Measurements from ENCODE around the gene KRTAP2-3.
"Not testable (repeated sequence)": the region's sequence is repeated elsewhere in the genome, so short reads cannot be mapped to it uniquely, and the experiment has no call there.

Gene KRTAP2-3, protein sequence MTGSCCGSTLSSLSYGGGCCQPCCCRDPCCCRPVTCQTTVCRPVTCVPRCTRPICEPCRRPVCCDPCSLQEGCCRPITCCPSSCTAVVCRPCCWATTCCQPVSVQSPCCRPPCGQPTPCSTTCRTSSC

GRCh38 chr17:41060052-41060604, at the start of gene KRTAP2-3:
KRTAP2-3 (minus strand) TSS chr17:41060114; CDS start chr17:41060050, 64 bp downstream.
- DNase-seq (ENCODE audit: low read depth), result no peak

- DNase-seq (ENCODE audit: low read depth), result not testable (repeated sequence)
Observed at GRCh38 chr17:41108728-41109386, 48.9 kb upstream of the KRTAP2-3 start.

- no peak for DNase-seq (ENCODE audit: low read depth)
Observed at GRCh38 chr17:41107941-41108450, 48.1 kb upstream of the KRTAP2-3 start.

DNA sequence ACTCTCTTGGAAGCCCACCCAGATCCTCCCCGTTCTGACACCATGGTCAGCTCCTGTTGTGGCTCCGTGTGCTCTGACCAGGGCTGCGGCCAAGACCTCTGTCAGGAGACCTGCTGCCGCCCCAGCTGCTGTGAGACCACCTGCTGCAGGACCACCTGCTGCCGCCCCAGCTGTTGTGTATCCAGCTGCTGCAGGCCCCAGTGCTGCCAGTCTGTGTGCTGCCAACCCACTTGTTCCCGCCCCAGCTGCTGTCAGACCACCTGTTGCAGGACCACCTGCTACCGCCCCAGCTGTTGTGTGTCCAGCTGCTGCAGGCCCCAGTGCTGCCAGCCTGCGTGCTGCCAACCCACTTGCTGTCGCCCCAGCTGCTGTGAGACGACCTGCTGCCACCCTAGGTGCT, 45.4 kb upstream of the KRTAP2-3 start, which contains the start of gene KRTAP4-9:
Gene KRTAP4-9, plus strand, starts transcription at position 43 of the 400 bp plus-strand sequence. Its CDS starts 0 bp downstream, at position 43.
- not testable (repeated sequence) for DNase-seq (ENCODE audit: low read depth)

GRCh38 chr17:41104386-41105038, 44.6 kb upstream of the KRTAP2-3 start:
- DNase-seq (ENCODE audit: low read depth), result not testable (repeated sequence)

GRCh38 chr17:41103896-41104295, 44.0 kb upstream of the KRTAP2-3 start:
- DNase-seq (ENCODE audit: low read depth), result no peak

- DNase-seq (ENCODE audit: low read depth), result no peak
Observed at GRCh38 chr17:41101586-41102259, 41.8 kb upstream of the KRTAP2-3 start, which contains the start of gene KRTAP4-16. KRTAP4-16 (minus strand) TSS chr17:41102209; CDS start chr17:41102209, 0 bp downstream.

DNA sequence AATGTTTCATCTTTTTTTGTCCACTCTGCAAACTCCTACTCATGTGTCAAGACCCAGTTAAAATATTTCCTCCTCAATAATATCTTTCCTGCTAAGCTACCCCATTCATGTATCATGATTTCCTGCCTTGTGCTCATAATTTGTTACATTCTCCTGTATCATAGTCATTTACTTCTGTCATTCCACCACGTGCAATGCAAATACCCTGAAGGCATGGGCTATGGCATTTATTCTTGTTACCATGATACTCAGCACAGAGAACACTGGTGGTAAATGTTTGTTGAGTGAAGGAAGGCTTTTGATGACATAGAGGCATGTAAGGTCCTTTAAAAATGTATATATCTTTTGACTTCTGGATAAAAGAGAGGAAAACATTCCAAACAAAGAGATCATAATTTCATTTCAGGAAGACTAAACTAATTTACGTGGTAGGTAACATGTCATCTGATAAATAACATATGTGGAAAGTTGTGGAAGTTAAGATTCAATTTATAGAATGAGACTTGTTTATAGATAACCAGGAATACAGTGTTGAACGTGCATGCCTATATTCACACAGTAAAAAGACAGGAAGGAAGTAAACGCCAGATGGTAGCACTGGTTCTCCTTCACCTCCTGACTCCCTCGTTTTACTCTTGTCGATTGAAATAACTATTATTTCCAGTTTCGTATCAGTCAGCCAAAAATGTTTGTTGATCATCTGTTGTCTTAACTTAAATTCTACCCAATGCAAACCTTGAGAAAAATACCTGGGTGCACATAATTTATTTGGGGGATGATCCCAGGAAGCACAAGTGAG, 40.0 kb upstream of the KRTAP2-3 start:
- not testable (repeated sequence) for DNase-seq (ENCODE audit: low read depth)

DNA sequence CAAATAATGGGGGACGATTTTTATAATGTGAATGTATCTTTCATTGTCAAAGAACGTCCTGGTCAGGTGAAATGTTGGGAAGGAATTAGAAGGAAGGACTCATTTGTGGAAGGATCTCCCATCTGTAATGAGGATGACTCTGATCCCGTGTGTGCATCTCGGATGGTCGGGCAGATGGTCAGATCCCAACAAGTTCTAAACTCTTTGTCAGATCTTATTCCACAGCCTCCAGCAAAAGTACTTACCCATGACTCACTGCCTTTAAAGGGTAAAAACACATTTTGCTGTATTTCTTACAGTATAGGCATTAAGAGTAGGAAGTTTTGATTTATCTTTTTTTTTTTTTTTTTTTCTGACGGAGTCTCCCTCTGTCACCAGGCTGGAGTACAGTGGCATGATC, 38.6 kb upstream of the KRTAP2-3 start:
- DNase-seq (ENCODE audit: low read depth), result no peak

- DNase-seq (ENCODE audit: low read depth), result no peak
Observed at GRCh38 chr17:41098042-41098441, 38.1 kb upstream of the KRTAP2-3 start, which contains the start of gene KRTAP4-8. KRTAP4-8 (minus strand) TSS chr17:41098142; CDS start chr17:41098084, 58 bp downstream.

DNA sequence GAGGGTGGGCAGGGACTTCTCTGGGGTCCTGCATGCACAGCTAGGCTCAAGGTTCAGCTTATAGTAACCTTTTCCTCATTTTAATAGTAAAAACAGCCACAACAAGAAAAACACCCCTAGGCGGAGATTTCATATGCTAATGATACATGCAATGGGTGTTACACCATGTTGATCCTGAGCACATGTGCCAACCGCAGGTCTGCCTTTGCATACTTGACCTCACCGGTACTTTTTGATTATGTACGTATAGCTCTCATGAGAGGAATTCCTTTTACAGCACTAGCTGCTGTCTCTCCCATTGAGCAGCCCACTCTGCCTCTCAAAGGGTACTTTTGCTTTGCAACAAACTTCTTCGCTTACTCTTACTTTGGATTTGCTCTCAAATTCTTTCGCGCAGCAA, 36.1 kb upstream of the KRTAP2-3 start:
- no peak for DNase-seq (ENCODE audit: low read depth)

DNA sequence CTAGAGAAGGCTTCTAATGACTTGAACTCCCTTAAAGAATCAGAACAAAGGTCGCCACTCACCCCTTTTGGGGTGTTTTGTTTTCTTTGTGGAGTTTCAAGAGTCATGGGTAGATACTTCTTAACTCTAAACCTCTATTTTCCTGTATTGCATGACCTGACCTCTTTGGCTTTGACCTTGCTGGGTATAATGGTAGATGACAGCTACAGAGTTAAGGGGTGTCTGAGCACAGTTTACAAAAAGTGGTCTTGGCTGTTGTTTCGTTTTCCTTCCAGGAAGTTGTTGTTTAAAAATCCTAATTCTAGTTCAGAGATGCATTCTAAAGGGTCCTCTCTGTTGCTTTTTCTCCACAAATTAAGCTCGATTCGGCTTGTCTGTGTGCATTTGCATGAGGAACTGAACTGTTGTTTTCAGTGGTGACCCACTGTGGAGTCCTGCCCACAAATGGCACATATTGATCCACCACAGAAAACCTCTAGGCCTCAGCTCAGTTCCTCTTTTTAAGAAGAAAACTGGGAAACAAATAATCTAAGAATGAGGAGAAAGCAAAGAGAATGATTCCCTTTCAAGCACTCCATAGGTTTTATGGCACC, 28.9 kb upstream of the KRTAP2-3 start:
- DNase-seq (ENCODE audit: low read depth), result not testable (repeated sequence)

- not testable (repeated sequence) for DNase-seq (ENCODE audit: low read depth)
Observed at GRCh38 chr17:41084100-41084856, 24.4 kb upstream of the KRTAP2-3 start, which contains the start of gene KRTAP4-7. KRTAP4-7 (plus strand) TSS chr17:41084150; CDS start chr17:41084207, 57 bp downstream.

DNA sequence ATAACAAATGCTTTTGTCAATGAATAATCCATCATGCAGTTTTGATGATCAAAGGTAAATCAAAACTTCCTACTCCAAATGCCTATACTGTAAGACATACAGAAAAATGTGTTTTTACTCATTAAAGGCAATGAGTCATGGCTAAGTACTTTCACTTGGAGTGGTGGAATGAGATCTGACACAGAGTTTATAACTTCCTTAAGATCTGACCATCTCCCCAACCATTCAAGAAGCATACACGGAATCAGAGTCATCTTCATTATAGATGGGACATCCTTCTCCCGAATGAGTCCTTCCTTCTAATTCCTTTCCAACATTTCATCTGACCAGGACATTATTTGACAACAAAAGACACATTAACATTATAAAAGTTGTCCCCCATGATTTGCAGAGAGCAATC, 23.5 kb upstream of the KRTAP2-3 start:
- DNase-seq (ENCODE audit: low read depth), result not testable (repeated sequence)

DNA sequence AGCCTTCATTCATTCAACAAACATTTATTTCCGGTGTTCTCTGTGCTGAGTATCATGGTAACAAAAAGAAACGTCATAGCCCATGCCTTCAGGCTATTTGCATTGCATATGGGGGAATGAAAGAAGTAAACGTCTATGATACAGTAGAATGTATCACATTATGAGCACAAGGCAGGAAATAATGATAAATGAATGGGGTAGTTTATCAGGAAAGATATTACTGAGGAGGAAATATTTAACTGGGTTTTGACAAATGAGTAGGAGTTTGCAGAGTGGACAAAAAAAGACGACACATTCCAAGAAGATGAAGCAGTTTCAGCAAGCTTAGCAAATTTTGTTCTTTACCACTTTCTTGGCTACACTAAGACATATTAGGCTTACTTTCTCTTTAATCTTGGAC, 22.7 kb upstream of the KRTAP2-3 start:
- no peak for DNase-seq (ENCODE audit: low read depth)

DNA sequence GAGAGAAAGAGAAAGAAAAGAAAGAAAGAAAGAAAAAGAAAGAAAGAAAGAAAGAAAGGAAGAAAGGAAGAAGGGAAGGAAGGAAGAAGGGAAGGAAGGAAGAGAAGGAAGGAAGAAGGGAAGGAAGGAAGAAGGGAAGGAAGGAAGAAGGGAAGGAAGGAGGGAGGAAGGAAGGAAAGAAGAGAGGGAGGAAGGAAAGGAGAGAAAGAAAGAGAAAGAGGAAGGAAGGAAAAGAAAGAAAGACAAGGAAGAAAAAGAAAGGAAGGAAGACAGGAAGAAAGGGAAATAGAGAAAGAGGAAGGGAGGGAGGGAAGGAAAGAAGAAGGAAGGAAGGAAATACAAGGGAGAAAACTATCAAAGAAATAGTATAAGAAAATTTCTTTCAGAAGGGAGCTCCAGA, 16.9 kb upstream of the KRTAP2-3 start:
- no peak for DNase-seq (ENCODE audit: low read depth)

DNA sequence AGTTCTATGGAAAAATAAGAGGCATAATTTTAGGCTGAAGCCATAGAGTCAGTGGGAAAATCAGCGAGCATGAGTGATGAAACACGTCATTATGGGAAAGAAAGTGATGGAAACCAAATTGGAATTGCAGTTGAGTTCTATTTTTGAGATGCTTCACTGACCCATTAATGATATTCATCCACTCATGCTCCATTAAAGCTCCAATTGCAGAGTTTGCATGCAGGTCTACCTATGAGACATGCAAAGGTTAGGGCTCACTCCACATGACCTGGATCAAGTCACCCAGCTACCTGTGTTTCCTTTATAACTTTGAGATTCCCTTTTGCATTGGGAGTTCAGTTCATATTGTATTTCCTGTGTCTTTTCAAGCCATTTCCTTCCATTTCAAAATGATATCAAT, 13.8 kb upstream of the KRTAP2-3 start:
- DNase-seq (ENCODE audit: low read depth), result no peak

GRCh38 chr17:41071606-41072360, 11.9 kb upstream of the KRTAP2-3 start:
- no peak for DNase-seq (ENCODE audit: low read depth)

DNA sequence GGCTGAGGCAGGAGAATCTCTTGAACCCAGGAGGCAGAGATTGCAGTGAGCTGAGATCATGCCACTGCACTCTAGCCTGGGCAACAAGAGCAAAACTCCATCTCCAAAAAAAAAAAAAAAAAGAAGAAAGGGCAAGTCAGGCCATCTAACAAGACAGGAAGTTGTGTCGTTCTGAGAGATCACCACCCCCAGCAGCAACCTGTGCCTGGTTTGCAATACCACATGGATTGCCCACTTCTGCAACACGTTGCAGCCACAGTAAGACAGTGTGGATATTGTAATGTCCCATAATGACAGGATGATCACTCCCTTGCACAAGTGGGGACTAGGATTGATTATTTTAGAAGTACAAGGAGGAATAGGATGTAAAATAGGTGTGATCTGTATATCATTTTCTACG, 9.1 kb upstream of the KRTAP2-3 start:
- DNase-seq (ENCODE audit: low read depth), result no peak

All from stimulated activated CD4-positive, alpha-beta T cell treated with anti-CD3 and anti-CD28 coated beads, Interleukin-2, amount 100 ng/mL, for 4 hours (primary cell).